ENCODE results near the gene ITGA7. TPM values are rescaled to one million over a fixed set of nuclear protein-coding genes. Genes with fewer than 3 reads are reported as not detected.
A peak's percentile ranks its signal among the peaks of the same experiment; 100 is the strongest.

The ITGA7 gene
- total RNA-seq, 1 donor from 2014 or later: 33.2 TPM

- H3K4me1 Mint-ChIP-seq: peaks cover 31% of the 10 kb centered on the region
- no peak for DNase-seq (ENCODE audit: low spot score in 2 of 2, unreplicated experiment in 2 of 2)
These were observed 19.3 kb upstream of the ITGA7 start for GRCh38 chr12:55726971-55727370.

GRCh38 chr12:55725556-55725955, 17.9 kb upstream of the ITGA7 start:
- TF ChIP-seq, protein P1, sequence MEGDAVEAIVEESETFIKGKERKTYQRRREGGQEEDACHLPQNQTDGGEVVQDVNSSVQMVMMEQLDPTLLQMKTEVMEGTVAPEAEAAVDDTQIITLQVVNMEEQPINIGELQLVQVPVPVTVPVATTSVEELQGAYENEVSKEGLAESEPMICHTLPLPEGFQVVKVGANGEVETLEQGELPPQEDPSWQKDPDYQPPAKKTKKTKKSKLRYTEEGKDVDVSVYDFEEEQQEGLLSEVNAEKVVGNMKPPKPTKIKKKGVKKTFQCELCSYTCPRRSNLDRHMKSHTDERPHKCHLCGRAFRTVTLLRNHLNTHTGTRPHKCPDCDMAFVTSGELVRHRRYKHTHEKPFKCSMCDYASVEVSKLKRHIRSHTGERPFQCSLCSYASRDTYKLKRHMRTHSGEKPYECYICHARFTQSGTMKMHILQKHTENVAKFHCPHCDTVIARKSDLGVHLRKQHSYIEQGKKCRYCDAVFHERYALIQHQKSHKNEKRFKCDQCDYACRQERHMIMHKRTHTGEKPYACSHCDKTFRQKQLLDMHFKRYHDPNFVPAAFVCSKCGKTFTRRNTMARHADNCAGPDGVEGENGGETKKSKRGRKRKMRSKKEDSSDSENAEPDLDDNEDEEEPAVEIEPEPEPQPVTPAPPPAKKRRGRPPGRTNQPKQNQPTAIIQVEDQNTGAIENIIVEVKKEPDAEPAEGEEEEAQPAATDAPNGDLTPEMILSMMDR (IDR thresholded peaks at IDR 0.05; ENCODE audit: unreplicated experiment): no peak
- no peak overlapping the region for H3K4me3 Mint-ChIP-seq
- DNase-seq (ENCODE audit: low spot score in 2 of 2, unreplicated experiment in 2 of 2): no peak
- no peaks in the 10 kb centered on the region for H3K27me3 Mint-ChIP-seq (ENCODE audit: low read depth)
- H3K27ac Mint-ChIP-seq: peak overlapping the region; percentile 53
- peaks cover 9% of the 10 kb centered on the region for H3K36me3 Mint-ChIP-seq
- no peaks in the 10 kb centered on the region for H3K9me3 Mint-ChIP-seq
- peaks cover 28% of the 10 kb centered on the region for H3K4me1 Mint-ChIP-seq

More at GRCh38 chr12:55726971-55727370, 19.3 kb upstream of the ITGA7 start:
- H3K9me3 Mint-ChIP-seq: no peaks in the 10 kb centered on the region
- H3K4me3 Mint-ChIP-seq: peak overlapping the region; percentile 80
- H3K27me3 Mint-ChIP-seq (ENCODE audit: low read depth): no peaks in the 10 kb centered on the region
- H3K27ac Mint-ChIP-seq: peak overlapping the region; percentile 9
- H3K36me3 Mint-ChIP-seq: peaks cover 9% of the 10 kb centered on the region
- TF ChIP-seq, protein P1 (IDR thresholded peaks at IDR 0.05; ENCODE audit: unreplicated experiment): no peak

GRCh38 chr12:55724940-55725309, 17.2 kb upstream of the ITGA7 start:
- H3K36me3 Mint-ChIP-seq: peaks cover 9% of the 10 kb centered on the region
- no peak for DNase-seq (ENCODE audit: low spot score in 2 of 2, unreplicated experiment in 2 of 2)
- H3K27me3 Mint-ChIP-seq (ENCODE audit: low read depth): no peaks in the 10 kb centered on the region
- peaks cover 21% of the 10 kb centered on the region for H3K4me1 Mint-ChIP-seq
- H3K27ac Mint-ChIP-seq: peak overlapping the region; percentile 53
- H3K4me3 Mint-ChIP-seq: no peak overlapping the region
- no peaks in the 10 kb centered on the region for H3K9me3 Mint-ChIP-seq
- TF ChIP-seq, protein P1 (IDR thresholded peaks at IDR 0.05; ENCODE audit: unreplicated experiment): no peak

GRCh38 chr12:55724226-55724939, 16.7 kb upstream of the ITGA7 start:
- Mint-ChIP-seq H3K4me3 (no peak overlapping the region), H3K27ac (no peak overlapping the region), H3K9me3 (no peaks in the 10 kb centered on the region)

GRCh38 chr12:55723516-55724225, 16.0 kb upstream of the ITGA7 start:
- no peak overlapping the region for H3K4me3 Mint-ChIP-seq
- peaks cover 9% of the 10 kb centered on the region for H3K36me3 Mint-ChIP-seq
- peaks cover 19% of the 10 kb centered on the region for H3K4me1 Mint-ChIP-seq
- no peak for DNase-seq (ENCODE audit: low spot score in 2 of 2, unreplicated experiment in 2 of 2)
- H3K9me3 Mint-ChIP-seq: no peaks in the 10 kb centered on the region
- no peaks in the 10 kb centered on the region for H3K27me3 Mint-ChIP-seq (ENCODE audit: low read depth)
- H3K27ac Mint-ChIP-seq: no peak overlapping the region
- TF ChIP-seq, protein P1 (IDR thresholded peaks at IDR 0.05; ENCODE audit: unreplicated experiment): no peak

More at GRCh38 chr12:55724226-55724939, 16.7 kb upstream of the ITGA7 start:
- Mint-ChIP-seq H3K36me3 (peaks cover 9% of the 10 kb centered on the region), H3K4me1 (peaks cover 17% of the 10 kb centered on the region), H3K27me3 (ENCODE audit: low read depth) (no peaks in the 10 kb centered on the region)
- no peak for DNase-seq (ENCODE audit: low spot score in 2 of 2, unreplicated experiment in 2 of 2)
- TF ChIP-seq, protein P1 (IDR thresholded peaks at IDR 0.05; ENCODE audit: unreplicated experiment): no peak

Data from mesothelial cell of epicardium (in vitro differentiated cells).